ENCODE results near the gene TSPAN16.
"Not testable (repeated sequence)": the region's sequence is repeated elsewhere in the genome, so short reads cannot be mapped to it uniquely, and the experiment has no call there.

TSPAN16 gene

GRCh38 chr19:11321191-11322126 is 25.5 kb downstream of the TSPAN16 start:
- DNase-seq: no peak

DNA sequence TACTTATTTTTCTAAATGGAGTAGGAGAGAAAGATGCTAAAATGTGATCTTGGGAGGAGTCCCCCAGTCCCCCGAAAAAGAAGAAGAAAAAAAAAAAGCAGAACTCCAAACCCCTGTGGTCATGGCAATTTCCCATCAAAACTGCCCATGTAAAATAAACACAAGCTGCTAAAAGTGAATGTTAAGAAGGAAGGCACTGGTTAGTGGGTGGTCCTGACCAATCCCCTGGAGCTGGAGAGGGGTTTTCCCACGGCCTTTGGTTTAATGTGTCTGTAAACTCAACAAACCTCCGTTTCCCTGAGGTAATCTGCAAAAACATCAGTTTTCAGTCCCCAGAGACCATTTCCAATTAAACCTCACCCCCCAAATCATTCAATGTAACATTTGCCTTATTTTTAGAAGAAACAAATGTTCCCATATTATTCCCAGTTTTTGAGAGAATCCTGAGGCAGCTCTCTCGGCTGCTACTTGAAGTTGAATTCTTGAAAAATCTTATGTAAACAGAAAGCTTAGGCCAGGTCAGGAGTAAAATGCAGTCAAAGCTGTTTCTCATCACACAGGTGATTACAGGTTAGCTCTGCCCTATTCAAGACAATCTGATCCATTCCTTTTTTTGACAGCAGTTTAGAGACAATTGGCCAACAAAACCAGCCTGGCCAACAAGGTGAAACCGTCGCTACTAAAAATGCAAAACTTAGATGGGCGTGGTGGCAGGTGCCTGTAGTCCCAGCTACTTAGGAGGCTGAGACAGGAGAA is 26.5 kb downstream of the TSPAN16 start:
- DNase-seq: no peak

DNA sequence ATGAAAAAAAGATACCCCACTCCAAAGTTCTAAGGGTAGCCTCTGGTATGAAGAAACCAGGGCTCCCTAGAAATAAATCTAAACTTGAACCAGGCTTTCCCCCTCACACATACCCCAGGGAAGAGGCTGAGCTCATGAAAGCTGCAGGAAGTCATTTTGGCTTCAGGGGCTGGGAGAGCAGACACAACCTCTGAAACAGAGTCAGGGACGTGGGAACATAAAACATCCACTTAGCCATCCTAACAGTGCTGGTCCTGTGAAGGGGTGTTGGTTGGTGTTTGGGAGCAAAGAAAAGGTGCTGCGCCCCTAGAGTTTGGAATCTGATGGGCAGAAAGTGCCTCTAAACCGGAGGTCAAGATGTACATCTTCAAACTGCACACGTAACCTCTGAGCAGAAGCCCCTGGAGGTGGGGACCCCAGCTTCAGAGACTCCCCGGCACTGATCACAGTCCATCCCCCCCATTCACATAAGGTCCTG is 27.7 kb downstream of the TSPAN16 start:
- no peak for DNase-seq

GRCh38 chr19:11324079-11324661 is 28.2 kb downstream of the TSPAN16 start:
- no peak for DNase-seq

DNA sequence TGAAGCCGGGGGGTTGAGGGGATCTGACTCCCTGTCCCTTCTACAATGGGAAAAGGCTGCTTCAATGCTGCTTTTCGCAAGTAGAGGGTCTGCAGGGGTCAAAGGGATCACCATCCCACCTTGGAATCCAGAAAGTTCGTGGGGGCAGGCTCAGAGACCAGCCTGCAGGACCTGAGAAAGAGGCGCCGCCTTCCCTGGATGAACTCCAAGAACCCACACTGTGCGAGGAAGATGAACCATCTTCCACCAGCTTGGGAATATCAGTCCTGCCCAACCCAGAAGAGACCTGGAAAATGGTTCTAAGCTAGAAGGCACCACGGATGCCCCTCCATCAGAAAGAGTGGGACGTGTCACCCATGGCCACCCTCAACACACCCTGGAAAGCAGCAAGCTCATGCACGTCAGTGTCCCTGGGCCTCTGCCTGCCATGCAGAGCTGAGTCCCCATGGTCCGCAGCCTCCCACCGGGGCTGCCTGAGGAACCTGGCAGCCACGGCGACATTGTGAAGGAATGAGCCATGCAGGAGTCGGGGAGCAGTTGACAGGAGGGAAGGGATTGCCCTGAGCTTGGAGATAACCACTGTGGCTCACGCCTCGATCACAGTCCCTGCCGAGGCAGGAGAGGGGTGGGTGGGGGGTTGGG is 28.9 kb downstream of the TSPAN16 start:
- DNase-seq: no peak

DNA sequence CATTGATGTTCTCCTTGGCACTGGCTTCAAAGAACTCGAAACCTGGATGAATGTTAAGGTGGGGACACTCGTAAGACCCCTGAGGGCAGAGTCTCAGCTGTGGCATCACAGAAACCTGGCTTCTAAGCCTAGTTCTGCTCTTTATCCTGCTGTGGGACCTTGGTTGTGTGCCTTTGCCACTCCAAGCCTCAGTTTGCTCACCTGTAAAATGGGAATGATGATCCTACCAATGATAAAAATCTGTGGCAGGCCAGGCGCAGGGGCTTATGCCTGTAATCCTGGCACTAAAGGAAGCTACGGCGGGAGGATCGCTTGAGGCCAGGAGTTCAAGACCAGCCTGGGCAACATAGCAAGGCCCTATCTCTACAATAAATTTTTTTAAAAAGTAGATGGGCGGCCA is 29.6 kb downstream of the TSPAN16 start:
- no peak for DNase-seq

DNA sequence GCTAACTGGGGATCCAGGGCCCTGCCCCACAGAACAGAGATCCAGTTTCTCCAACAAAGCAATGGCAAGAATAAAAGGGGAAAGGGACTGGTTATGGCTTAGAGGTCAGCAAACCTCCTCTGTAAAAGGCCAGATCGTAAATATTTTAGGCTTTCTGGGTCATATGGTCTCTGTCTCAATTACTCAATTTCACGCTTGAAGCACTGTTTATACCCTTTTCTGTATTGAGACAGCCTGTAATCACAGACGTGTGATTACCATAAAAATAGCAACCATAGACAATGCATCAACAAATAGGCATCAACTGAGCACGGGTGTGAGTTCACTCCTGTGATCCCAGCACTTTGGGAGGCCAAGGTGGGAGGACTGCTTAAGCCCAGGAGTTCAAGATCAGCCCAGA is 34.2 kb downstream of the TSPAN16 start:
- no peak for DNase-seq

GRCh38 chr19:11331502-11331901 is 35.5 kb downstream of the TSPAN16 start:
- no peak for DNase-seq

GRCh38 chr19:11332822-11333221 is 36.9 kb downstream of the TSPAN16 start:
- DNase-seq: no peak

GRCh38 chr19:11333838-11334237 is 37.9 kb downstream of the TSPAN16 start:
- DNase-seq: not testable (repeated sequence)

- DNase-seq: no peak
These were observed 39.6 kb downstream of the TSPAN16 start for GRCh38 chr19:11335449-11336146.

DNA sequence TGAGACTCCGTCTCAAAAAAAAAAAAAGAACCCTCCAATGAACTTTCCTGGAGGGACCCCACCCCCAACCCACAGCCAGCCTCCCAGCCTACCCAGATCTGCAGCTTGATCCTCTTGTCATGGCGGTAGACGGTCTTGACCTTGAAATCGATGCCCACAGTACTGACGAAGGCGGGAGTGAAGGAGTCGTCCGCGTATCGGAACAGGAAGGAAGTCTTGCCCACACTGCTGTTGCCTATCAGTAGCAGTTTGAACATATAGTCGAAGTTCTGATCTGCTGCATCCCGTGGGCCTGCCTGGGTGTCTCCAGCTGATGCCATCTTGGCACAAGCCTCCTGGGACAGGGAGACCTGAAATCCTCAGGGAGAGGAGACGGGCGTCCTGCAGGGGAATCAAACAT is 41.1 kb downstream of the TSPAN16 start:
- no peak for DNase-seq

GRCh38 chr19:11338121-11338520 is 42.2 kb downstream of the TSPAN16 start:
- DNase-seq: no peak

GRCh38 chr19:11338569-11339253 is 42.8 kb downstream of the TSPAN16 start:
- DNase-seq: no peak

DNA sequence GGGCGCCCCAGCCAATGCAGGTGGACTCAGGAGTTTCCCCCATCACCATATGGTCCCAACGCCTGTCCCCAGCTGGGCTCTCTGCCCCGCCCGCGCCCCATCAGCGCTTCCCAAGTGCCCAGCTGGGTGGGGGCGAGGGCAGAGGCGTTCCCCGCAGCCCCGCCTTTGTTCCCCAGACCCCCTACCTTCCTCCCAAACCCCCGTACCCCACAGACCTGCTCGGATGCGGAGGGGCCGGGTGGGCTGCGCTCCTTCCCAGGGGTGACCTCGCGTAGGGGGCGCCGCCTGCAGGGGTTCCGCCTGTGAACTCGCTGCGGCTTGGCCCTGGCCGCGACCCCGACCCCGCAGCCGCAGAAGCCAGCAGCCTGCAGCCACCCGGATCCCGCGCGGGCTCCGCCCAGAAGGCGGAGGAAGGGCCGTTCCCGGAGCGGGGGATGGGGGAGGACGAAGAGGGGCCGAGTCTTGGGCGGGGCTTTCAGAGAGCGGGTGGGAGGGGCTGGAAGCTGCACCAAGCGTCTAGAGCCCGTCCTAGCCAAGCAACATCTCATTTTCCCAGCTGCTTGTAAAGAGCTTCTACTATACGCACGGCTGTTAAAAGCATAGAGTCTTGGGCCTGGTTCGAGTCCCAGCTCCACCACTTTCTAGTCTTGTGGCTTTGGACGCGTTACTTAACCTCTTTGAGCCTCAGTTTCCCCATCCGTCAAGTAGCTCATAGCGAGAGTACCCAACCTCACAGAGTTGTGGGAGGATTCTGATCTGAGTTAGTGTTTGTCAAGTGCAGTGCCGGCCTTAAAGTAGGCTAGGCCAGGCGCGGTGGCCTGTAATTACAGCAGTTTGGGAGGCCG is 43.5 kb downstream of the TSPAN16 start, which contains the start of gene RAB3D:
Gene RAB3D, minus strand, starts transcription at position 404 of the 845 bp plus-strand sequence. CDS start 2,258 bp downstream, outside the sequence.
- peak; percentile 95 for DNase-seq

GRCh38 chr19:11340099-11340467 is 44.1 kb downstream of the TSPAN16 start:
- DNase-seq: not testable (repeated sequence)

DNA sequence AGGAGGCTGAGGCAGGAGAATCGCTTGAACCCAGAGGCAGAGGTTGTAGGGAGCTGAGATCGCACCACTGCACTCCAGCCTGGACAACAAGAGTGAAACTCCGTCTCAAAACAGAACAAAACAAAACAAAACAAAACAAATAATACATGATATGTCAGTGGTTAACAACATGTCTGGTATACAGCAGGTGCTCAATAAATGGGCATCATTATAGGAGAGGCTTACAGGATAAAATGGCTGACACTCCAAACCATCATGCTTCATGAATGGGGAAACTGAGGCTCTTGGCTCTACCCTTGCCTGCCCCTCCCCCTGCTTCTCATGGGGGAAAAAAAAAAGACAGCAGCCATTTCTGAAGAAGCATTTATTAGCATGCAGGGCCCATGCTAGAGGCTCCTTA is 46.5 kb downstream of the TSPAN16 start:
- no peak for DNase-seq

GRCh38 chr19:11345122-11345803 is 49.3 kb downstream of the TSPAN16 start:
- DNase-seq: no peak

- DNase-seq: peak; percentile 100
These were observed 50.4 kb downstream of the TSPAN16 start, which contains the start of the genes CCDC159 and TMEM205 for GRCh38 chr19:11346104-11346940. TSS of gene CCDC159 (plus strand) at chr19:11346519. CDS start at chr19:11346607, 88 bp downstream. TSS of gene TMEM205 (minus strand) at chr19:11346268. CDS start at chr19:11345619, 649 bp downstream.

Measured in NCI-H146 (cell line).